ENCODE measurements around the gene HSPA9. TPM values are rescaled to one million over a fixed set of nuclear protein-coding genes. Genes with fewer than 3 reads are reported as not detected.

HSPA9 gene
- total and polyA plus RNA-seq, 2 of the 13 experiments (the other 11 are each of a cell fraction or from before 2014, with no cell fraction given), result 165 to 478 TPM

DNA sequence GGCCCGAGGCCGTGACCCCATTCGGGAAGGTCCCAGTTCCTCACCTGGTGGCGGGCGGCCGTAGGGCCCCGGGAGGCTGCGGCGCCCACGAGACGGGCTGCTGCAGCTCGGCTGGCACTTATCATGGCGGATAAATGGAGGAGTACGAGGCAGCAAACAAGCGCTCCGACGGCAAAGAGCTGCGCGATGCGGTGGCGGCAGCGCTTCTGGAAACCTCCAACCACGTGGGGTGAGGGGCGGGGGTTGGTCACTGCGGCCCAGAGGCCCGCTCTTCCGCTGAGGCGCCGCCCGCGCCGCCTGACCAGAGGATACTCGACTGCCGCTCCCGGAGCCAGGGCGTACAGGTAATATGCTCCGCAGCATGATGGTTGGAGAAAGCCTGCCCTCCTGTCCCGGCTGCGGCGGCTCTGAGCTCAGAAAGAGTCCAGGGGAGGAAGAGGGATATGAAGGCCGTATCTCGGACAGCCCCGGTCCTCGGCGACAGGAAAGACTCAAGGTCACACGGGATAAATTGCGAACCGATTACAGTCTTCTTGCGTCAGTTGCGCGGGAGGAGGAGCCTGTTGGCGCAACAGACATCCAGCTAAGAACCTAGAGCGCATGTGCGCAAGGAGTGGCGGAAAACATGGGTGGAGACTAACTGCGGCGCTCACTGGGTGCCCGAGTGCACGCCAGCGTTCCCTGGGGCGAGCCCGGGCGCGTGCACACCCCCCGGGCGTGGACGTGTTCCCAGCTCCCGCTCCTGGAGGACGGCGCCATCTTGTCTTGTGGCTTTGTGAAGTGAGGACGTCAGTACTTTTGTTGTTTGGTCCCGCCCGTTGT lies at the start of gene HSPA9 (continued):
- TF ChIP-seq, protein P1, sequence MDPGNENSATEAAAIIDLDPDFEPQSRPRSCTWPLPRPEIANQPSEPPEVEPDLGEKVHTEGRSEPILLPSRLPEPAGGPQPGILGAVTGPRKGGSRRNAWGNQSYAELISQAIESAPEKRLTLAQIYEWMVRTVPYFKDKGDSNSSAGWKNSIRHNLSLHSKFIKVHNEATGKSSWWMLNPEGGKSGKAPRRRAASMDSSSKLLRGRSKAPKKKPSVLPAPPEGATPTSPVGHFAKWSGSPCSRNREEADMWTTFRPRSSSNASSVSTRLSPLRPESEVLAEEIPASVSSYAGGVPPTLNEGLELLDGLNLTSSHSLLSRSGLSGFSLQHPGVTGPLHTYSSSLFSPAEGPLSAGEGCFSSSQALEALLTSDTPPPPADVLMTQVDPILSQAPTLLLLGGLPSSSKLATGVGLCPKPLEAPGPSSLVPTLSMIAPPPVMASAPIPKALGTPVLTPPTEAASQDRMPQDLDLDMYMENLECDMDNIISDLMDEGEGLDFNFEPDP (CRISPR knock-in tag; conservative IDR thresholded peaks at IDR 0.05), result peak; percentile 98; the same call in 1 of the 2 replicates
- TF ChIP-seq TP53 (CRISPR knock-in tag; conservative IDR thresholded peaks at IDR 0.05) (peak; percentile 89), ZBTB34 (CRISPR knock-in tag; IDR thresholded peaks at IDR 0.05) (no peak), KLF16 (CRISPR knock-in tag; IDR thresholded peaks at IDR 0.05) (peak in 1 of 2 experiments; percentile 90; a peak in 2 of 4 replicates), MTF1 (CRISPR knock-in tag; IDR thresholded peaks at IDR 0.05) (peak; percentile 70; the same call in 1 of the 2 replicates), ZNF138 (CRISPR knock-in tag; IDR thresholded peaks at IDR 0.05; ENCODE audit: low read depth) (0 out of 2 replicates have a peak, but pooled peaks have one; percentile 31), CC2D1A (CRISPR knock-in tag; IDR thresholded peaks at IDR 0.05) (0 out of 2 replicates have a peak, but pooled peaks have one; percentile 51), SMAD1 (CRISPR knock-in tag; IDR thresholded peaks at IDR 0.05; ENCODE audit: borderline replicate concordance, low read depth) (peak; percentile 40; the same call in 1 of the 2 replicates), ZNF556 (CRISPR knock-in tag; IDR thresholded peaks at IDR 0.05; ENCODE audit: borderline replicate concordance) (0 out of 2 replicates have a peak, but pooled peaks have one; percentile 49), ZNF878 (CRISPR knock-in tag; IDR thresholded peaks at IDR 0.05) (peak; percentile 64), AKAP8 (CRISPR knock-in tag; IDR thresholded peaks at IDR 0.05) (no peak), ZNF160 (CRISPR knock-in tag; IDR thresholded peaks at IDR 0.05) (peak; percentile 15; the same call in 1 of the 2 replicates), ZNF17 (CRISPR knock-in tag; IDR thresholded peaks at IDR 0.05) (no peak), ZBTB39 (CRISPR knock-in tag; IDR thresholded peaks at IDR 0.05) (peak; percentile 93)
- TF ChIP-seq, protein P2, sequence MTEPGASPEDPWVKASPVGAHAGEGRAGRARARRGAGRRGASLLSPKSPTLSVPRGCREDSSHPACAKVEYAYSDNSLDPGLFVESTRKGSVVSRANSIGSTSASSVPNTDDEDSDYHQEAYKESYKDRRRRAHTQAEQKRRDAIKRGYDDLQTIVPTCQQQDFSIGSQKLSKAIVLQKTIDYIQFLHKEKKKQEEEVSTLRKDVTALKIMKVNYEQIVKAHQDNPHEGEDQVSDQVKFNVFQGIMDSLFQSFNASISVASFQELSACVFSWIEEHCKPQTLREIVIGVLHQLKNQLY (CRISPR knock-in tag; IDR thresholded peaks at IDR 0.05), result peak; percentile 60
- TF ChIP-seq, protein P3, sequence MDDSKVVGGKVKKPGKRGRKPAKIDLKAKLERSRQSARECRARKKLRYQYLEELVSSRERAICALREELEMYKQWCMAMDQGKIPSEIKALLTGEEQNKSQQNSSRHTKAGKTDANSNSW (CRISPR knock-in tag; IDR thresholded peaks at IDR 0.05; ENCODE audit: borderline replicate concordance), result no peak
- TF ChIP-seq, protein P4, sequence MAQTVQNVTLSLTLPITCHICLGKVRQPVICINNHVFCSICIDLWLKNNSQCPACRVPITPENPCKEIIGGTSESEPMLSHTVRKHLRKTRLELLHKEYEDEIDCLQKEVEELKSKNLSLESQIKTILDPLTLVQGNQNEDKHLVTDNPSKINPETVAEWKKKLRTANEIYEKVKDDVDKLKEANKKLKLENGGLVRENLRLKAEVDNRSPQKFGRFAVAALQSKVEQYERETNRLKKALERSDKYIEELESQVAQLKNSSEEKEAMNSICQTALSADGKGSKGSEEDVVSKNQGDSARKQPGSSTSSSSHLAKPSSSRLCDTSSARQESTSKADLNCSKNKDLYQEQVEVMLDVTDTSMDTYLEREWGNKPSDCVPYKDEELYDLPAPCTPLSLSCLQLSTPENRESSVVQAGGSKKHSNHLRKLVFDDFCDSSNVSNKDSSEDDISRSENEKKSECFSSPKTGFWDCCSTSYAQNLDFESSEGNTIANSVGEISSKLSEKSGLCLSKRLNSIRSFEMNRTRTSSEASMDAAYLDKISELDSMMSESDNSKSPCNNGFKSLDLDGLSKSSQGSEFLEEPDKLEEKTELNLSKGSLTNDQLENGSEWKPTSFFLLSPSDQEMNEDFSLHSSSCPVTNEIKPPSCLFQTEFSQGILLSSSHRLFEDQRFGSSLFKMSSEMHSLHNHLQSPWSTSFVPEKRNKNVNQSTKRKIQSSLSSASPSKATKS (CRISPR knock-in tag; IDR thresholded peaks at IDR 0.05), result peak; percentile 91; the same call in 1 of the 2 replicates
- TF ChIP-seq, protein P5, sequence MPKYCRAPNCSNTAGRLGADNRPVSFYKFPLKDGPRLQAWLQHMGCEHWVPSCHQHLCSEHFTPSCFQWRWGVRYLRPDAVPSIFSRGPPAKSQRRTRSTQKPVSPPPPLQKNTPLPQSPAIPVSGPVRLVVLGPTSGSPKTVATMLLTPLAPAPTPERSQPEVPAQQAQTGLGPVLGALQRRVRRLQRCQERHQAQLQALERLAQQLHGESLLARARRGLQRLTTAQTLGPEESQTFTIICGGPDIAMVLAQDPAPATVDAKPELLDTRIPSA (CRISPR knock-in tag; IDR thresholded peaks at IDR 0.05; ENCODE audit: borderline replicate concordance), result peak; percentile 89; the same call in 1 of the 2 replicates
